ENCODE measurements around the gene GOLPH3.
"Not testable (repeated sequence)": the region's sequence is repeated elsewhere in the genome, so short reads cannot be mapped to it uniquely, and the experiment has no call there.

Gene GOLPH3

GRCh38 chr5:32193591-32193990 lies 19.5 kb upstream of the GOLPH3 start:
- no peak for DNase-seq (ENCODE audit: low spot score)
- no peak for TF ChIP-seq CTCF (IDR thresholded peaks at IDR 0.05; ENCODE audit: borderline replicate concordance, control extremely low read depth, extremely low read depth, insufficient read depth, missing control alignments)
- in situ Hi-C loops (cut with MboI; ENCODE audit: low sequenced_read_pairs, unreplicated experiment) = no loop called here

- DNase-seq (ENCODE audit: low spot score) = no peak
- no peak for TF ChIP-seq CTCF (IDR thresholded peaks at IDR 0.05; ENCODE audit: borderline replicate concordance, control extremely low read depth, extremely low read depth, insufficient read depth, missing control alignments)
- in situ Hi-C loops (cut with MboI; ENCODE audit: low sequenced_read_pairs, unreplicated experiment) = no loop called here
Measured at GRCh38 chr5:32190095-32190494, 16.0 kb upstream of the GOLPH3 start.

GRCh38 chr5:32187675-32188074 lies 13.6 kb upstream of the GOLPH3 start:
- DNase-seq (ENCODE audit: low spot score) = no peak
- in situ Hi-C loops (cut with MboI; ENCODE audit: low sequenced_read_pairs, unreplicated experiment) = no loop called here
- TF ChIP-seq CTCF (IDR thresholded peaks at IDR 0.05; ENCODE audit: borderline replicate concordance, control extremely low read depth, extremely low read depth, insufficient read depth, missing control alignments) = no peak

- peak; percentile 57 for DNase-seq (ENCODE audit: low spot score)
- in situ Hi-C loops (cut with MboI; ENCODE audit: low sequenced_read_pairs, unreplicated experiment) = no loop called here
- no peak for TF ChIP-seq CTCF (IDR thresholded peaks at IDR 0.05; ENCODE audit: borderline replicate concordance, control extremely low read depth, extremely low read depth, insufficient read depth, missing control alignments)
Measured at GRCh38 chr5:32182463-32183063, 8.4 kb upstream of the GOLPH3 start.

- peak; percentile 63 for DNase-seq (ENCODE audit: low spot score)
- TF ChIP-seq CTCF (IDR thresholded peaks at IDR 0.05; ENCODE audit: borderline replicate concordance, control extremely low read depth, extremely low read depth, insufficient read depth, missing control alignments) = no peak
- in situ Hi-C loops (cut with MboI; ENCODE audit: low sequenced_read_pairs, unreplicated experiment) = no loop called here
Measured at GRCh38 chr5:32173267-32174010, 680 bp downstream of the GOLPH3 start.

- in situ Hi-C loops (cut with MboI; ENCODE audit: low sequenced_read_pairs, unreplicated experiment) = no loop called here
- DNase-seq (ENCODE audit: low spot score) = no peak
Measured at GRCh38 chr5:32172923-32173266, 1.2 kb downstream of the GOLPH3 start.

GRCh38 chr5:32172186-32172911 lies 1.8 kb downstream of the GOLPH3 start:
- DNase-seq (ENCODE audit: low spot score); in situ Hi-C loops (cut with MboI; ENCODE audit: low sequenced_read_pairs, unreplicated experiment): not testable (repeated sequence)

More at GRCh38 chr5:32172923-32173266, 1.2 kb downstream of the GOLPH3 start:
- no peak for TF ChIP-seq CTCF (IDR thresholded peaks at IDR 0.05; ENCODE audit: borderline replicate concordance, control extremely low read depth, extremely low read depth, insufficient read depth, missing control alignments)

Measured in GM13976 (cell line).